ENCODE measurements around the gene MYO10.

GRCh38 chr5:16721151-16722096 is 214.7 kb downstream of the MYO10 start:
- TF ChIP-seq SUZ12 (IDR thresholded peaks at IDR 0.05; ENCODE audit: extremely low read depth, insufficient read depth, insufficient read length), result no peak
- TF ChIP-seq YY1 (IDR thresholded peaks at IDR 0.05; ENCODE audit: insufficient read depth, insufficient read length), result no peak
- no peak for TF ChIP-seq ZNF274 (IDR thresholded peaks at IDR 0.05; ENCODE audit: low read depth, low read length)
